SH-SY5Y (cell line): ENCODE measurements around the gene KIF9.

ENCODE experiments used
- GATA2 ChIP-seq: IDR thresholded peaks from 2 replicates; pipeline ENCODE4 v1.6.1; 2011; ENCODE audit warnings: mild to moderate bottlenecking, low read depth, low read length
- GATA3 ChIP-seq: IDR thresholded peaks from 2 replicates; pipeline ENCODE4 v1.6.1; 2011; ENCODE audit warnings: low read depth, mild to moderate bottlenecking, low read length, moderate library complexity

GRCh38 chr3:47319956-47320355, 37.4 kb upstream of the KIF9 start:
- no peak for TF ChIP-seq GATA2
- no peak for TF ChIP-seq GATA3
